ENCODE data around the gene ARRDC1.
"Not testable (repeated sequence)": the region's sequence is repeated elsewhere in the genome, so short reads cannot be mapped to it uniquely, and the experiment has no call there.

The ARRDC1 gene

GRCh38 chr9:137613738-137614523 lies 8.4 kb downstream of the ARRDC1 start:
- no peak for DNase-seq

- DNase-seq, result no peak
Measured at GRCh38 chr9:137614631-137615386, 9.3 kb downstream of the ARRDC1 start.

- DNase-seq, result no peak
Measured at GRCh38 chr9:137615387-137615871, 9.9 kb downstream of the ARRDC1 start.

DNA sequence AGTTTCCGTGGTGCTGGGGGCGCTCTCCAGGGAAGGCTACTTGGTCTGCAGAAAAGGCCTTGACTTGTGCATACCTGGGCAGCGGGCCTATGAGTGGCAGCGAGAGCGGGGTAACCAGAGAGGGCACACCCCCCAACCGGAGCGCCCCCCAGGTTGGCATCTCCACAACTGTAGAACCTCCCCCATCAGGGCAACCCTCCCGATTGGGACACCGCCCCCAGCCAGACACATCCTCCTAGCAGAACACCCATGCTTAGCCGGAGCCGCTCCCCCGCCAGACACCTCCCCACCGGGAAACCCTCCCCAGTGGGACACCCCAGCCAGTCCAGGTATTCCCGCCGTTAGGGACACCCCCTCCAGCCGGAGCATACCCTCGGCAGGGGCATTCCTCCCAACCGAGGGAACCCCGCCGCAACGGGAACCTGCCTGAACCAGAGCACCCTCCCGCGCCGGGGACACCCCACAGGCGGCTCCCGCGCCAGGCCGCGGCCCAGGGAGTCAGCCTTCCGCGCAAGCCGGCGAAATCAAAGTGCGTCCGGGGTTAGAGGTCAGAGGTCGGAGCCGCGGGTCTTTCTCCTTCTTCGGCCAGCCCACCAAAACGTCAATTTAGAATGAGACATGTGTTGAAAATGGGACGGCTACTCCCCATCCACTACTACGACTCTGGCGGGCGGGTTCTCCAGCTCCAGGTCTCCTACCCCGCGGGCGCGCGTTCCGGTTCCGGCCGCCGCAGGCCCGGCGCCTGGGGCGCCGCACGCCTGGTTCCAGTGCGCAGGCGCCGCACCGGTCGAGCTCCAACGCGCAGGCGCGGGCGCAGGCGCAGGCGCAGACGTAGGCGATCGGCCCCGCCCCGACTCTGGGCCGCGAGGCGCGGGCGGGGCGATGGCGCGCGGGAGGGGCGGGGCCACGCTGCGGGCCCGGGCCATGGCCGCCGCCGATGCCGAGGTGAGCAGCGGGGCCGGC lies 12.9 kb downstream of the ARRDC1 start, which contains the start of gene EHMT1:
TSS of gene EHMT1 (plus strand) at position 901 of the 963 bp plus-strand sequence. CDS start at position 925, 24 bp downstream.
- peak; percentile 84 for DNase-seq

- DNase-seq, result peak; percentile 14
Measured at GRCh38 chr9:137619240-137620047, 14.0 kb downstream of the ARRDC1 start.

DNA sequence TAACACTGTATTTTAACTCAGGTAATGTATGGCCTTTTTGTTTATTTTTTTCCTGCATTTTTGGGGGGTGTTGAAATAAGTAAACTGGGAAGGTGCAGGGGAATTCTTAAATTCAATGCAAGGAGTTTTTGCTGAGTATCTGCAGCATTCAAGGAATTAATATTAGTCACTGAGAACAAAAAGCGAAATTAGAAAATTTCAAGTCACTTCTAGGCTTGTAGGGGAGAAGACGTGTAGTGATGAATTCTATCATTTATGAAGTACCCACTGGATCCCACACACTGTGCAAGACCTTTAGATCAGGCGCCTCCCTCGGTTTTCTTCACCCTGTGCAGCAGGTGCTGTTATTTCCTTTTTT lies 14.5 kb downstream of the ARRDC1 start:
- no peak for DNase-seq

GRCh38 chr9:137620581-137620980 lies 15.1 kb downstream of the ARRDC1 start:
- DNase-seq, result no peak

DNA sequence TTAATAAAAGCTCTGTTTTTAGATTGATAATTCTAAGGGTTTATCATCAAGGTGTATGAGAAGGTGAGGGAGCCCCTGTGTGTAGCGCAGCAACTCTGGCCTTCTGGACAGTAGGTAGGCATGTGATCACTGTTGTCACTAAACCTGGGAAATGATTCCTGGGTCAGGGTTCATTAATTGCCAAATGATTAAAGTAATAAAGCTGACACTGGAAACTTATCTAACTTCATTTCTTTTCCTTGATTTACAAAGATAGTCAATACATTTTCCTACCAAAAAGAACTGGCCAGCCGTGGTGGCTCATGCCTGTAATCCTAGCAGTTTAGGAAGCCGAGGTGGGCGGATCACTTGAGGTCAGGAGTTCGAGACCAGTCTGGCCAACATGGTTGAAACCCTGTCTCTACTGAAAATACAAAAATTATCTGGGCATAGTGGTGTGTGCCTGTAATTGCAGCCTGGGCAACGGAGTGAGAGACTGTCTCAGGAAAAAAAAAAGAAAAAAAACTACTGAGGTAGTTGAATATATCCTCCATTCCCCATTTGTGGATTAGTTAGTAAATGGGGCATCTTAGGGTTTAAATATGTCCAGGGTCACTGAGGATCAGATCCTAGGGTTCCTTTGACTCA lies 15.8 kb downstream of the ARRDC1 start:
- no peak for DNase-seq

DNA sequence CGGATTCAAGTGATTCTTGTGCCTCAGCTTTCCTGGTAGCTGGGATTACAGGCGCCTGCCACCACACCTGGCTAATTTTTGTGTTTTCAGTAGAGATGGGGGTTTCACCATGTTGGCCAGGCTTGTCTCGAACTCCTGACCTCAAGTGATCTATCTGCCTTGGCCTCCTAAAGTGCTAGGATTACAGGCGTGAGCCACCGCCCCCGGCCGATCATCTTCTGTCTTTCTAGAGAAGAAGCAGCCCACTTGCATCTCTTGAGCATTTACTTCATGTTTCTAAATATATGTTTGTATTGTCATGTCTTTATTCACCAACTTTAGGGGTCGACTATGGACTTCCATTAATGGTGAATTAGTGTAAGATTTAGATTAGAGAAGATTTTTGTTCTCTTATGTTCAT lies 16.7 kb downstream of the ARRDC1 start:
- DNase-seq, result not testable (repeated sequence)

- no peak for DNase-seq
Measured at GRCh38 chr9:137626464-137626863, 21.0 kb downstream of the ARRDC1 start.

DNA sequence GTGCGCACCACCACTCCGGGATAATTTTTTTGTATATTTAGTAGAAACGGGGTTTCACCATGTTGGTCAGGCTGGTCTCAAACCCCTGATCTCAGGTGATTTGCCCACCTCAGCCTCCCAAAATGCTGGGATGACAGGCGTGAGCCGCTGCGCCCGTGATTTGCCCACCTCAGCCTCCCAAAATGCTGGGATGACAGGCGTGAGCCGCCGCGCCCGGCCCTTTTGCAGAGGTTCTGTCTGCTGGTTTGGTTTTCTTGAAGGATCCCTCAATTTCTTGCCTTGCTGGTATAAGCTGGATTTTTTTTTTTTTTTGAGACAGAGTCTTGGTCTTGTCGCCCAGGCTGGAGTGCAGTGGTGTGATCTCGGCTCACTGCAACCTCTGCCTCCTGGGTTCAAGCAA lies 21.9 kb downstream of the ARRDC1 start:
- DNase-seq, result not testable (repeated sequence)

DNA sequence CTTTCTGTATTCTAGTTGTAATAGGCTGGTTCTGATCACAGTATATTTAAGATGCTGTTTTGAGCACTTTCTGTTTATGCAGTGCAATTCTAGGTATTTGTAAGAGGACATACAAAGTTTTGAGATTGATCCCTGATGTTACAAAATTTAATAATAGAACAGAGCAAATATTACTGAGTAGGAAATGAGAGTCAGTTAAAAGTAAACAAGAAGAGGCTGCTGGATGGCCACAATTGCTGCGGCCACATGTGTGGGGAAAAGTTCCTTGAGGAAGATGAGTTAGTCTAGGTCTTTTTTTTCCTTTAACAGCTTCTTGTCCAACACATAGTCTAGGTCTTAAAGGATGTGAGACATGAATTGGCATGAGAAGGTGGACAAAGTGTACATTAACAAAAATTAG lies 24.6 kb downstream of the ARRDC1 start:
- DNase-seq, result no peak

DNA sequence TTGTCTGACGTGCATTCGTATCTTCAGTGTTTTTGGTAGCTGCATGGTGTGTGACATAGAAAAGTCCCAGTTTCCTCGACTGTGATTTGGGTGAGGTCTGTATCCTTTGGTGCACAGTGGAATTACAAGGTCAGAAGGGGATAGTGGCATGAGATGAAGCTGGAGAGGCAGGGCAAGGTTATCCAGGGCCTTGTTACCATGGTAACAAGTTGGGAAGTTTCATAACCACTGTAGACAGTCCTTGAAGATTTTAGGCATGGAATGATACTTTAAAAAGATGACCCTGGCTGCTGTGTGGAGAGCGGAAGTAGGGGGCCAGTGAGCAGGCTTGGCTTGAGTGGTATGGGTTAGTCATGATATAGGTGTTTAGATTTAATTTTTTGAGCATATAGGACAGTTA lies 25.2 kb downstream of the ARRDC1 start:
- DNase-seq, result no peak

DNA sequence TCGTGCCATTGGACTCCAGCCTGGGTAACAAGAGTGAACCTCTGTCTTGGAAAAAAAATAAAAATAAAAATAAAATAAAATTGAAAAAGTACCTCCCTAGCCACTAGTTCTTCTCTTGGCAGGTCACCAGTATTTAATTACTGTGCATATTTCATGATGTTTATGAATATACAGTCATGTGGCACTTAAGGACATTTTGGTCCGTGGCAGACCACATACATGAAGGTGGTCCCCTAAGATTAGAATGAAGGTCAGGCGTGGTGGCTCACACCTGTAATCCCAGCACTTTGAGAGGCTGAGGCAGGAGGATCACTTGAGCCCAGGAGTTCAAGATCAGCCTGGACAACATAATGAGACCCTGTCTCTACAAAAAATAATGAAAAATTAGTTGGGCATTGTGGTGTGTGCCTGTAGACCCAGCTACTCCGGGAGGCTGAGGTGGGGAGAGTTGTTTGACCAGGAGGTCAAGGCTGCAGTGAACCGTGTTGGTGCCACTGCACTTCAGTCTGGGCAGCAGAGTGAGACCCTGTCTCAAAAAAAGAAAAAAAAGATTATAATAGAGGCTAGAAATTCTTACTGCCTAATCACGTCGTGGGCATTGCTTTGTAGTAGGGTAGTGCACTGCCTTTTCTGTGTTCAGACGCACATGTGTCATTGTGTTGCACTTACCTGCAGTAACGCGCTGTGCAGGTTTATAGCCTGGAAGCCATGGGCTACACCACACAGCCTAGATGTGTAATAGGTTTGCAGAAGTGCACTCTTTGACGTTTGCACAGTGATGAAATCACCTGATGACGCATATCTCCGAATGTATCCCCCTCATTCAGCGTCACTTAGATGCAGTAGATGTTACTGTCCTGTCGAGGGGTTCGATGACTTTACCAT lies 26.1 kb downstream of the ARRDC1 start:
- no peak for DNase-seq

DNA sequence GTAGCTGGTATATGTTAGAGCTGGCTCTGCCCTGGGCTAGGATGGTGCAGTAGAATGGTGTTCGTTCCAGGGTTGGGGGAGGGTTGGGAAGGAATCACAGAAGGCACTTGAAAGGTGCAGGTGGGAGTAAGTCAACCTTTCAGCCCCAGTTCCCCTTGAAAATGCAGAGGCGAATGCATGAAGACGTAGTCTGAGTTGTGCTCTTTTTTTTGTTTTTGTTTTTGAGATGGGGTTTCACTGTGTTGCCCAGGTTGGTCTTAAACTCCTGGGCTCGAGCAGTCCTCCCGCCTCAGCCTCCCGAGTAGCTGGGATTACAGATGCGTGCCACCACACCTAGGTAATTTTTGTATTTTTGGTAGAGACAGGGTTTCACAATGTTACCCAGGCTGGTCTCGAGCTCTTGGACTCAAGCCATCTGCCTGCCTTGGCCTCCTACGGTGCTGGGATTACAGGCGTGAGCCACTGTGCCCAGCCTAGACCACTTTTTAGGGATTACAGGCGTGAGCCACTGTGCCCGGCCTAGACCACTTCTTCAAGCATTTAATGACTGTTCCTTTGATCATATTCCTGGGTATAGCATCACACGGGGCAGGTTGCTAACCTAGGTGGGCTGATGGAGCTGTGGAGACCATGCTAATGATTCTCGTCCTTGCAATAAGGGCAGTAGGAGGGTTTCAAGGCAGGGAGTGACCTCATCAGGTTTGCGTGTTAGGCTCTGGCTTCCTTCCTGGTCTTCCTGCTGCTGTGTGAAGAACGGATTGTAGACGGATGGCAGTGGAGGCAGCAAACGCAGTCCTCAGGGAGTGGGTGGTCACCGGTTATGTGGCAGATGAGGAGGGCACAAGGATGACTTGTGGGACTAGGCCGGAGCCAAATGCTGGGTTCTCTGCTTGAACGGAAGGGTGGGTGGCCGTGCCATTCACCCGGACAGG lies 27.0 kb downstream of the ARRDC1 start:
- DNase-seq, result no peak

- DNase-seq, result no peak
Measured at GRCh38 chr9:137634016-137634415, 28.5 kb downstream of the ARRDC1 start.

GRCh38 chr9:137638680-137639079 lies 33.2 kb downstream of the ARRDC1 start:
- no peak for DNase-seq

GRCh38 chr9:137639303-137640051 lies 34.0 kb downstream of the ARRDC1 start:
- DNase-seq, result no peak

DNA sequence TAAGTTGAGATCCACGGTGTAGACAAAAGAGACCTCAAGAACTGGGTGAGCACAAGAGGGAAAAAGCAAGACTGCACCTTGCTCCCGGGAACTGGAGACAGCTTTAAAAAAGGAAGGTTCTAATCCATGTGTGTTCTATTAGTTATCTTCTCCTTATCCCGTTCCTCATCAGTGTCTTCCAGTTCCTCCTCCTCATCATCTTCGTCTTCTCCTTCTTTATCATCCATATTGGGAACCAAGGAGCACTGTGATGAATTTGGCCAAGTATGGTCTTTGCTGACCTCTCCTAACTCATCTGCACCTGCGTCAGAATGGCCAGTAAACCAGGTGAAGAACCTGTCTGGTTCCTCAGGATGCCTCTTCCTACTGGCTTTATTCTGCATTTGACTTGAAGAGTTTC lies 35.4 kb downstream of the ARRDC1 start:
- DNase-seq, result no peak
